GM23338 (cell line): ENCODE measurements around the gene PGAP1. TPM values are rescaled to one million over a fixed set of nuclear protein-coding genes. Genes with fewer than 3 reads are reported as not detected.
A peak's percentile ranks its signal among the peaks of the same experiment; 100 is the strongest.

Source experiments
- ATAC-seq: fragments of 200-7000 bp; cut with Tn5 transposase; 3 replicates; pipeline ENCODE4 v1.9.1; 2020
- DNase-seq: peaks from one replicate; pipeline ENCODE4 v3.0.0-alpha.2; 2015; ENCODE audit warnings: low spot score
- H2AFZ ChIP-seq: fragments of 200-600 bp; sonication (generic); 2 replicates; pipeline ENCODE4 v1.8.0; 2016; ENCODE audit warnings: antibody characterized with exemption, mild to moderate bottlenecking, moderate library complexity
- H3F3A ChIP-seq: fragments of 200-600 bp; sonication (generic); replicated peaks from 2 replicates; pipeline ENCODE4 v1.8.0; 2017; ENCODE audit warnings: antibody characterized with exemption, mixed run types, low read depth
- H3K27ac ChIP-seq: fragments of 200-600 bp; sonication (generic); 2 replicates; pipeline ENCODE4 v1.6.1; 2016; ENCODE audit warnings: low read depth
- H3K27me3 ChIP-seq: fragments of 200-600 bp; sonication (generic); 2 replicates; pipeline ENCODE4 v1.8.0; 2016; ENCODE audit warnings: mild to moderate bottlenecking, mixed run types, moderate library complexity; ENCODE audit not compliant: insufficient read depth
- H3K36me3 ChIP-seq: fragments of 200-600 bp; sonication (generic); 2 replicates; pipeline ENCODE4 v1.8.0; 2016; ENCODE audit warnings: mild to moderate bottlenecking; ENCODE audit not compliant: insufficient read depth
- H3K4me1 ChIP-seq: fragments of 200-600 bp; sonication (generic); 2 replicates; pipeline ENCODE4 v1.8.0; 2016; ENCODE audit warnings: mild to moderate bottlenecking, moderate library complexity; ENCODE audit not compliant: insufficient read depth
- H3K4me2 ChIP-seq: fragments of 200-600 bp; sonication (generic); 2 replicates; pipeline ENCODE4 v1.7.1; 2017; ENCODE audit warnings: mixed run types
- H3K4me3 ChIP-seq: fragments of 200-600 bp; sonication (generic); 2 replicates; pipeline ENCODE4 v1.6.1; 2016; ENCODE audit warnings: mixed run types
- H3K79me2 ChIP-seq: fragments of 200-600 bp; sonication (generic); replicated peaks from 2 replicates; pipeline ENCODE4 v1.8.0; 2017; ENCODE audit warnings: mild to moderate bottlenecking; ENCODE audit not compliant: insufficient read depth
- H3K9me2 ChIP-seq: fragments of 200-600 bp; sonication (generic); 2 replicates; pipeline ENCODE4 v1.8.0; 2017; ENCODE audit not compliant: insufficient read depth
- H4K20me1 ChIP-seq: fragments of 200-600 bp; sonication (generic); replicated peaks from 2 replicates; pipeline ENCODE4 v1.8.0; 2017; ENCODE audit warnings: mild to moderate bottlenecking; ENCODE audit not compliant: insufficient read depth
- H3K27ac Mint-ChIP-seq: 2 replicates; pipeline ENCODE4 v1.8.0; 2020; ENCODE audit warnings: inconsistent platforms, mild to moderate bottlenecking, moderate library complexity, mixed read lengths
- H3K27me3 Mint-ChIP-seq: 3 replicates; pipeline ENCODE4 v1.8.0; 2022; ENCODE audit warnings: low read depth, mild to moderate bottlenecking, moderate library complexity, mixed read lengths, inconsistent platforms; ENCODE audit not compliant: insufficient read depth, poor library complexity
- H3K36me3 Mint-ChIP-seq: 3 replicates; pipeline ENCODE4 v1.8.0; 2021; ENCODE audit warnings: low read depth, mild to moderate bottlenecking, inconsistent platforms, moderate library complexity, mixed read lengths
- H3K4me1 Mint-ChIP-seq: 3 replicates; pipeline ENCODE4 v1.8.0; 2020; ENCODE audit warnings: mild to moderate bottlenecking, inconsistent platforms, mixed read lengths
- H3K4me3 Mint-ChIP-seq: 3 replicates; pipeline ENCODE4 v1.8.0; 2021; ENCODE audit warnings: moderate library complexity, mild to moderate bottlenecking, inconsistent platforms, mixed read lengths
- H3K9me3 Mint-ChIP-seq: 3 replicates; pipeline ENCODE4 v1.8.0; 2020; ENCODE audit warnings: moderate library complexity, mild to moderate bottlenecking, inconsistent platforms, mixed read lengths
- CREB1 ChIP-seq: fragments of 250-450 bp; sonication (Bioruptor Pico); IDR thresholded peaks from 2 replicates; pipeline ENCODE4 v1.5.0; 2020; ENCODE audit warnings: low read depth, mild to moderate bottlenecking, moderate library complexity
- CTCF ChIP-seq, 2 experiments: fragments of 200-600 bp in 1 of 2; sonication (generic) in 1 of 2; conservative IDR thresholded peaks; 2 replicates each; pipeline versions ENCODE4 v1.5.1 to v1.6.1; 2016 to 2017; ENCODE audit warnings: antibody characterized with exemption in 2 of 2, low read depth in 2 of 2, mild to moderate bottlenecking in 2 of 2, moderate library complexity in 1 of 2
- ETS1 ChIP-seq: IDR thresholded peaks from 2 replicates; pipeline ENCODE4 v1.6.1; 2016; ENCODE audit warnings: antibody characterized with exemption
- EZH2 ChIP-seq: fragments of 200-600 bp; sonication (generic); IDR thresholded peaks from one replicate; pipeline ENCODE4 v1.8.0; 2017; ENCODE audit warnings: antibody characterized with exemption, mild to moderate bottlenecking, low read depth; ENCODE audit not compliant: unreplicated experiment
- EZH2phosphoT487 ChIP-seq: fragments of 200-600 bp; sonication (generic); IDR thresholded peaks from one replicate; pipeline ENCODE4 v1.8.1; 2018; ENCODE audit warnings: antibody characterized with exemption; ENCODE audit not compliant: unreplicated experiment
- JUNB ChIP-seq: IDR thresholded peaks from one replicate; pipeline ENCODE4 v1.6.1; 2016; ENCODE audit warnings: antibody characterized with exemption; ENCODE audit not compliant: unreplicated experiment
- NANOG ChIP-seq: IDR thresholded peaks from 2 replicates; pipeline ENCODE4 v1.6.1; 2016; ENCODE audit warnings: antibody characterized with exemption, borderline replicate concordance
- POLR2AphosphoS5 ChIP-seq: IDR thresholded peaks from 2 replicates; pipeline ENCODE4 v1.6.1; 2016; ENCODE audit warnings: antibody characterized with exemption, low read depth
- REST ChIP-seq: IDR thresholded peaks from one replicate; pipeline ENCODE4 v1.6.1; 2018; ENCODE audit warnings: antibody characterized with exemption; ENCODE audit not compliant: unreplicated experiment
- STAT1 ChIP-seq: IDR thresholded peaks from one replicate; pipeline ENCODE4 v1.6.1; 2016; ENCODE audit warnings: antibody characterized with exemption; ENCODE audit not compliant: unreplicated experiment
- ZNF114 ChIP-seq: fragments of 250-450 bp; sonication (Bioruptor Pico); IDR thresholded peaks from 2 replicates; pipeline ENCODE4 v1.5.0; 2020; ENCODE audit warnings: mild to moderate bottlenecking, moderate library complexity
- ZNF331 ChIP-seq: fragments of 250-450 bp; sonication (Bioruptor Pico); IDR thresholded peaks from 2 replicates; pipeline ENCODE4 v1.5.0; 2020; ENCODE audit warnings: low read depth, mild to moderate bottlenecking, moderate library complexity
- polyA plus RNA-seq: library from polyadenylated mRNA; unstranded; fragments of >200 nt; fragmentation: Nextera tagmentation; extraction: Ambion mirVana; gene quantifications from 2 replicates; pipeline ENCODE4 v1.2.1, GENCODE V29; 2016
- total RNA-seq: library from RNA; depleted of rRNA; stranded (reverse); fragments of >200 nt; shearing (Covaris generic); gene quantifications from 2 replicates; pipeline ENCODE4 v1.2.3, GENCODE V29; 2014
- TF ChIP-seq, protein P1 (sequence below): fragments of 250-450 bp; sonication (Bioruptor Pico); IDR thresholded peaks from 2 replicates; pipeline ENCODE4 v1.5.0; 2020; ENCODE audit warnings: mild to moderate bottlenecking, moderate library complexity

PGAP1 gene
- total and polyA plus RNA-seq, 2 experiments from 2014 or later, result 9.8 to 26.5 TPM

DNA sequence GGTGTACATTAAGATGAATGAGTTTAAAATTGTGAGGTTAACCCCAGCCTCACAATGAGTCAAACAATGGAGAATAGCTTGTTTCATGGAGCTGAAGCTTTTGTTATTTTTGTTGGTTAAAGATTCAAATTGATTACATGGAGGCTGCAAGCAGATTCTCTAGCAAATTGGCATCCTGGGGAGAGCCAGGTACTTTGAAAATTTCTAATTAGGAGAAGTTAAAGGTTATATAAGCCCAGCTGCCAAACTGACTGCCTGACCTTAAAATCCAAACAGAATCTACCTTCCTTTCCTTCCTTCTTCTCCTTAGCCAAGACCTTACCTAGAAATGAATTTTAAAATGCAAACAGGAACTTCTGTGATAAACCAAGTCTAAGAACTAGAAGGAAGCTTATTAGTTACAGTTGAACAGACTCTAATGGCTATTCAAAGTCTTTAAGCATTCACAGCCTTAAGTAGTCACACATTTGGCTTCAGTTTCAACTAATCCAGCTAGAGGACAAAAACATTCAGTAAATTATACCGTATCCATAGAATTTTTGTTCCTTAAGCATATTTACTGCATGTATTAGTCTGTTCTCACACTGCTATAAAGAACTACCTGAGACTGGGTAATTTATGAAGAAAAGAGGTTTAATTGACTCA is 31.5 kb upstream of the PGAP1 start:
- H3K27ac ChIP-seq, result no peak overlapping the region
- peak overlapping the region; percentile 51; the same call in 1 of the 2 replicates for H3K27ac Mint-ChIP-seq

More for the DNA sequence above, 31.5 kb upstream of the PGAP1 start:
- no peaks in the 10 kb centered on the region for H3K36me3 ChIP-seq
- Mint-ChIP-seq H3K4me1 (peaks cover 36% of the 10 kb centered on the region), H3K36me3 (no peaks in the 10 kb centered on the region), H3K27me3 (peaks cover 1% of the 10 kb centered on the region), H3K9me3 (no peaks in the 10 kb centered on the region; the same call in 2 of the 3 replicates), H3K4me3 (no peak overlapping the region)
- H3K4me3 ChIP-seq, result no peak overlapping the region
- H2AFZ ChIP-seq, result peak overlapping the region; percentile 79; the same call in 1 of the 2 replicates
- H3K4me2 ChIP-seq, result 0 out of 2 replicates have a peak overlapping the region, but pooled peaks have one; percentile 54
- TF ChIP-seq ETS1 (no peak), REST (no peak), EZH2 (no peak), ZNF331 (CRISPR knock-in tag) (no peak), CREB1 (CRISPR knock-in tag) (no peak), ZNF114 (CRISPR knock-in tag) (no peak), POLR2AphosphoS5 (no peak), JUNB (no peak), STAT1 (no peak), NANOG (no peak), EZH2phosphoT487 (no peak), CTCF (conservative IDR thresholded peaks at IDR 0.05; ENCODE audit: low read depth in 2 of 2) (no peak)
- TF ChIP-seq, protein P1, sequence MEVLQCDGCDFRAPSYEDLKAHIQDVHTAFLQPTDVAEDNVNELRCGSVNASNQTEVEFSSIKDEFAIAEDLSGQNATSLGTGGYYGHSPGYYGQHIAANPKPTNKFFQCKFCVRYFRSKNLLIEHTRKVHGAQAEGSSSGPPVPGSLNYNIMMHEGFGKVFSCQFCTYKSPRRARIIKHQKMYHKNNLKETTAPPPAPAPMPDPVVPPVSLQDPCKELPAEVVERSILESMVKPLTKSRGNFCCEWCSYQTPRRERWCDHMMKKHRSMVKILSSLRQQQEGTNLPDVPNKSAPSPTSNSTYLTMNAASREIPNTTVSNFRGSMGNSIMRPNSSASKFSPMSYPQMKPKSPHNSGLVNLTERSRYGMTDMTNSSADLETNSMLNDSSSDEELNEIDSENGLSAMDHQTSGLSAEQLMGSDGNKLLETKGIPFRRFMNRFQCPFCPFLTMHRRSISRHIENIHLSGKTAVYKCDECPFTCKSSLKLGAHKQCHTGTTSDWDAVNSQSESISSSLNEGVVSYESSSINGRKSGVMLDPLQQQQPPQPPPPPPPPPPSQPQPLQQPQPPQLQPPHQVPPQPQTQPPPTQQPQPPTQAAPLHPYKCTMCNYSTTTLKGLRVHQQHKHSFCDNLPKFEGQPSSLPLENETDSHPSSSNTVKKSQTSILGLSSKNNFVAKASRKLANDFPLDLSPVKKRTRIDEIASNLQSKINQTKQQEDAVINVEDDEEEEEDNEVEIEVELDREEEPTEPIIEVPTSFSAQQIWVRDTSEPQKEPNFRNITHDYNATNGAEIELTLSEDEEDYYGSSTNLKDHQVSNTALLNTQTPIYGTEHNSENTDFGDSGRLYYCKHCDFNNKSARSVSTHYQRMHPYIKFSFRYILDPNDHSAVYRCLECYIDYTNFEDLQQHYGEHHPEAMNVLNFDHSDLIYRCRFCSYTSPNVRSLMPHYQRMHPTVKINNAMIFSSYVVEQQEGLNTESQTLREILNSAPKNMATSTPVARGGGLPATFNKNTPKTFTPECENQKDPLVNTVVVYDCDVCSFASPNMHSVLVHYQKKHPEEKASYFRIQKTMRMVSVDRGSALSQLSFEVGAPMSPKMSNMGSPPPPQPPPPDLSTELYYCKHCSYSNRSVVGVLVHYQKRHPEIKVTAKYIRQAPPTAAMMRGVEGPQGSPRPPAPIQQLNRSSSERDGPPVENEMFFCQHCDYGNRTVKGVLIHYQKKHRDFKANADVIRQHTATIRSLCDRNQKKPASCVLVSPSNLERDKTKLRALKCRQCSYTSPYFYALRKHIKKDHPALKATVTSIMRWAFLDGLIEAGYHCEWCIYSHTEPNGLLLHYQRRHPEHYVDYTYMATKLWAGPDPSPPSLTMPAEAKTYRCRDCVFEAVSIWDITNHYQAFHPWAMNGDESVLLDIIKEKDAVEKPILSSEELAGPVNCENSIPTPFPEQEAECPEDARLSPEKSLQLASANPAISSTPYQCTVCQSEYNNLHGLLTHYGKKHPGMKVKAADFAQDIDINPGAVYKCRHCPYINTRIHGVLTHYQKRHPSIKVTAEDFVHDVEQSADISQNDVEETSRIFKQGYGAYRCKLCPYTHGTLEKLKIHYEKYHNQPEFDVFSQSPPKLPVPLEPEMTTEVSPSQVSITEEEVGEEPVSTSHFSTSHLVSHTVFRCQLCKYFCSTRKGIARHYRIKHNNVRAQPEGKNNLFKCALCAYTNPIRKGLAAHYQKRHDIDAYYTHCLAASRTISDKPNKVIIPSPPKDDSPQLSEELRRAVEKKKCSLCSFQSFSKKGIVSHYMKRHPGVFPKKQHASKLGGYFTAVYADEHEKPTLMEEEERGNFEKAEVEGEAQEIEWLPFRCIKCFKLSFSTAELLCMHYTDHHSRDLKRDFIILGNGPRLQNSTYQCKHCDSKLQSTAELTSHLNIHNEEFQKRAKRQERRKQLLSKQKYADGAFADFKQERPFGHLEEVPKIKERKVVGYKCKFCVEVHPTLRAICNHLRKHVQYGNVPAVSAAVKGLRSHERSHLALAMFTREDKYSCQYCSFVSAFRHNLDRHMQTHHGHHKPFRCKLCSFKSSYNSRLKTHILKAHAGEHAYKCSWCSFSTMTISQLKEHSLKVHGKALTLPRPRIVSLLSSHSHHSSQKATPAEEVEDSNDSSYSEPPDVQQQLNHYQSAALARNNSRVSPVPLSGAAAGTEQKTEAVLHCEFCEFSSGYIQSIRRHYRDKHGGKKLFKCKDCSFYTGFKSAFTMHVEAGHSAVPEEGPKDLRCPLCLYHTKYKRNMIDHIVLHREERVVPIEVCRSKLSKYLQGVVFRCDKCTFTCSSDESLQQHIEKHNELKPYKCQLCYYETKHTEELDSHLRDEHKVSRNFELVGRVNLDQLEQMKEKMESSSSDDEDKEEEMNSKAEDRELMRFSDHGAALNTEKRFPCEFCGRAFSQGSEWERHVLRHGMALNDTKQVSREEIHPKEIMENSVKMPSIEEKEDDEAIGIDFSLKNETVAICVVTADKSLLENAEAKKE (CRISPR knock-in tag), result no peak
- DNase-seq (no peak), ATAC-seq (no peak)
- H3F3A ChIP-seq, result no peaks in the 10 kb centered on the region
- H3K27me3 ChIP-seq, result no peaks in the 10 kb centered on the region
- no peaks in the 10 kb centered on the region for H3K9me2 ChIP-seq
- no peaks in the 10 kb centered on the region for H3K79me2 ChIP-seq
- peaks cover 36% of the 10 kb centered on the region for H3K4me1 ChIP-seq
- no peaks in the 10 kb centered on the region for H4K20me1 ChIP-seq
